Activated CD4-positive, alpha-beta T cell treated with anti-CD3 and anti-CD28 coated beads, Interleukin-2, Interleukin-4, amounts not matched to agents 100 ng/mL and 50 ng/mL, durations not matched to agents 16 hours and 8 hours (primary cell): ENCODE results near the gene SBF2.
A peak's percentile ranks its signal among the peaks of the same experiment; 100 is the strongest.
"Not testable (repeated sequence)": the region's sequence is repeated elsewhere in the genome, so short reads cannot be mapped to it uniquely, and the experiment has no call there.

Source experiments
- DNase-seq: peaks from one replicate; pipeline ENCODE4 v3.0.0-alpha.2; 2020; ENCODE audit warnings: low spot score

SBF2 gene

GRCh38 chr11:10192036-10192435, 102.0 kb downstream of the SBF2 start:
- DNase-seq: no peak

- no peak for DNase-seq
Measured at GRCh38 chr11:10181811-10182210, 112.2 kb downstream of the SBF2 start.

- DNase-seq: no peak
Measured at GRCh38 chr11:10164621-10165020, 129.4 kb downstream of the SBF2 start.

GRCh38 chr11:10162222-10162621, 131.8 kb downstream of the SBF2 start:
- DNase-seq: no peak

- DNase-seq: no peak
Measured at GRCh38 chr11:10160350-10160749, 133.7 kb downstream of the SBF2 start.

GRCh38 chr11:10158461-10158860, 135.6 kb downstream of the SBF2 start:
- no peak for DNase-seq

- DNase-seq: no peak
Measured at GRCh38 chr11:10155793-10156490, 138.1 kb downstream of the SBF2 start.

- no peak for DNase-seq
Measured at GRCh38 chr11:10150800-10151199, 143.2 kb downstream of the SBF2 start.

- DNase-seq: no peak
Measured at GRCh38 chr11:10149553-10149952, 144.5 kb downstream of the SBF2 start.

GRCh38 chr11:10147195-10147594, 146.8 kb downstream of the SBF2 start:
- DNase-seq: no peak

GRCh38 chr11:10144954-10145353, 149.1 kb downstream of the SBF2 start:
- DNase-seq: no peak

- no peak for DNase-seq
Measured at GRCh38 chr11:10139656-10140055, 154.4 kb downstream of the SBF2 start.

- no peak for DNase-seq
Measured at GRCh38 chr11:10139143-10139542, 154.9 kb downstream of the SBF2 start.

GRCh38 chr11:10134975-10135481, 159.0 kb downstream of the SBF2 start:
- DNase-seq: no peak

- DNase-seq: not testable (repeated sequence)
Measured at GRCh38 chr11:10134226-10134625, 159.8 kb downstream of the SBF2 start.

GRCh38 chr11:10133251-10133650, 160.8 kb downstream of the SBF2 start:
- DNase-seq: not testable (repeated sequence)

GRCh38 chr11:10130875-10131274, 163.1 kb downstream of the SBF2 start:
- no peak for DNase-seq

GRCh38 chr11:10129184-10129583, 164.8 kb downstream of the SBF2 start:
- DNase-seq: not testable (repeated sequence)

- DNase-seq: no peak
Measured at GRCh38 chr11:10125522-10126133, 168.4 kb downstream of the SBF2 start.

GRCh38 chr11:10122326-10123197, 171.5 kb downstream of the SBF2 start:
- peak; percentile 15 for DNase-seq

GRCh38 chr11:10118865-10119264, 175.2 kb downstream of the SBF2 start:
- no peak for DNase-seq

- DNase-seq: no peak
Measured at GRCh38 chr11:10117709-10118351, 176.2 kb downstream of the SBF2 start.
